HG03575 (cell line): ENCODE results near the gene SEC63.
"Not testable (repeated sequence)": the region's sequence is repeated elsewhere in the genome, so short reads cannot be mapped to it uniquely, and the experiment has no call there.

Experiments used
- ATAC-seq: cut with Tn5 transposase; IDR thresholded peaks from one replicate; pipeline ENCODE4 v1.9.1; 2021; ENCODE audit not compliant: unreplicated experiment, insufficient number of reproducible peaks, low FRiP score; ENCODE audit errors: extremely low read depth

Gene SEC63

DNA sequence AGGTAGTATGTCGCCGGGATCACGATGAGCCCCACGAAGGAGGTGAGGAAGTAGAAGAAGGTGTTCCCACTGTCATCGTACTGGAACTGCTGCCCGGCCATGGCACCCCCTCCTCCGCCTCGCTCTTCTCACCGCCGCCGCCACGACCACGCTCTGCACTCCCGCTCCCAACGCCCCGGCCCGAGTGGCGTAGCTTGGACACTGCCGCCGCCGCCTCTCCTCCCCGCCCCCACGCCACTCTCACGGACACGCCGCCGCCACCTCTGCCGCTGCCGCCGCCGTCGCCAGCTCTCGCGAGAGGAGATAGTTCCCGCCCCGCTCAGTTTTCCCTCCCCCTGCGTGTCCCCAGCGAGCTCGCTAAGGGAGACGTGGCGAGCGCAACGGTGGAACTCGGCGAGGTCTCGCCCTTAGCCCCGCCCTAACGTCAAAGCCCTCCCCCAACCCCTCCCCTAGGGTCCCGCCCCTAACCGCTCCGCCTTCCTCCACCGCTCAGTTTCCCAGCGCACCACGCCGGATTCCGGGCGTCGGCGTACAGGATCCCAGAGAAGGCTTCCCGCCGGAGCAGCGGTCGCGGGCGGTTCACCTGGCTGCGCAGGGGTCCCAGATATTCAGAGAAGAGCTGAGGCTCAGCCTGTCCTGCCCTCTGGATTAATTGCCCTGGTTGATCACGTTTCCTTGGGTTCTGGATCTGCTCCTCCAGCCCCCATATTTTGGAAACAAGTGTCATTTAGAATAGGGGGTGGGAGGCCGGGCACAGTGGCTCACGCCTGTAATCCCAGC is at the start of gene SEC63:
Gene SEC63, minus strand, starts transcription at position 300 of the 780 bp plus-strand sequence. Its CDS starts 199 bp downstream, at position 101.
- ATAC-seq = peak; percentile 41

GRCh38 chr6:108005961-108006360 is 48.0 kb upstream of the SEC63 start:
- ATAC-seq = no peak

DNA sequence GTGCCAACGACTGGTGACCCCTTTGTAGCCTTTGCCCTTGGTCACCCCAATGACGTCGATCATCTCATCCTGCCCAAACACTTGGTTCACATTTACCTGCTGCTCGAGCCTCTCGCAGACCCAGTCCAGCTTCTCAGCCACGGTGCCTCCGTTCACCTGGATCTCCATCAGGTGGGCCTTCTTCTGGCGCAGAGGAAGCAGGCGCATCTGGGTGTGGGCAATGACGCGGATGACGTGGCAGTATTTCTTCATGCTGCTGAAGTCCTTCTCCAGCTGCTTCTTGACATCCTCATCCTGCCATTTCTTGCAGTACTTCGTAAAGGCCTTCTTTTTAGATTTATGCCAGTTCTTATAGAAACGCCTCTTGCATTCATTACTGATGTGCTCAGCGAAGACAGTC is 46.9 kb upstream of the SEC63 start:
- ATAC-seq = no peak

DNA sequence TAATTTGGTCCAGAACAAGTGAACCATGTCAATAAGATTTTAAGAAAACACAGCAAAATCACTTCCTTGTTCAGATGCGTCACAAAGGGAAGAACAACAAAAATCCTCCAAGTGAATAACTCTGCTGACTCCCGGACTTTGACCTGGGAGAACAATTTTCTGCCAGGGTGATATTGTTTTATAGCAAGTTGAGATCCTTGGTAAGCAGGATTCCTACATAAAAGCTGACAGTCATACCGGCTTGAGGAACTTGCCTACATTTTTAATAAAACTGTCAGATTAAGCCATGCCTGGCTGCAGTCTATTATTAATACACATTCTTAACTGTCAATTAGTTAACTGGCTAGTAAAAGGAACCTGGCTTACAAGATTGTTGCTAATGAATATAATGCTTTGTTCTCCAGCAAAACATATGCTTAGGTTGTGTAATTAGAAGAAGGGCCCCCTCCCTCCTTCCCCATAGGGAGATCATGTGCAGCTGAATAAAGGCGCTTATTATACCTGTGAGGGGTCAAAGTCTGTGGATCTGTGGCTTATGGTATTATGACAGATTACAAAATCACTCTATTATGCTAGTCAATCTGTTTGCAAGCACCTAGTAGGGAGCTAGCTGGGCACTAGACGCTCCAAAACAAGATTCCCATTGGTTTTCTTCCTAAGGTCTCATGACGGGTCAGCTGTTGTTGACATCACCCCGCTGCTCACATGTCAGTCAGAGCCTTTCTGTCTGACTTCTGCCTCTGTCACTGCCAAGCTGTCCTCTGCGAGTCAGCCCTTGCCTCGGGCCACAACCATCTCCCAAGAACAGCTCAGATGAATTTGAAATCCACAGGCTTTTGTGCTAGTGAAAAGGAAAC is 44.6 kb upstream of the SEC63 start:
- ATAC-seq = no peak

DNA sequence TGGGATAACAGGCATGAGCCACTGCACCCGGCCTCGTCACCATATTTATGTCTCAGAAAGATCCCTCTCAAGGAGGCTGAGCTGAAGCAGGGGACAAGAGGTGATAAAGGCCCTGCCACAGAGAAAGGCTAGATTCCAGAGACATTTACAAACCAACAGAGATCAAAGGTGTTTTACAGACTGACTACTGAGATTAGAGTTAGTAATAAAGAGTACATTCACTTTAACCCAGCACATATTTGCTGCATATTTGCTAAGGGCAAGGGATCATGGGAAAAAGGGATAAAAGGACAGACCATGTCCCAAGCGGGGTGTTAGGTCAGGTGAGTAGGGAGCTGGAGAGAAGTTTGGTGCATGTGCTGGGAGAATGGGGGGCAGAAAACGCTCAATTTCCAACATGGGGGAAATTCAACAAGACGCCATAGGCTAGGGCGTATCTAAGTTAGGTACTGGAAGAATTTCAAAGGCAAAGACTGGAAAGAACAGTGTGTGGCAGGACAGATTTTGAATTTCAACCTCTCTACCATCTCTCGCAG is 43.8 kb upstream of the SEC63 start:
- ATAC-seq = no peak

DNA sequence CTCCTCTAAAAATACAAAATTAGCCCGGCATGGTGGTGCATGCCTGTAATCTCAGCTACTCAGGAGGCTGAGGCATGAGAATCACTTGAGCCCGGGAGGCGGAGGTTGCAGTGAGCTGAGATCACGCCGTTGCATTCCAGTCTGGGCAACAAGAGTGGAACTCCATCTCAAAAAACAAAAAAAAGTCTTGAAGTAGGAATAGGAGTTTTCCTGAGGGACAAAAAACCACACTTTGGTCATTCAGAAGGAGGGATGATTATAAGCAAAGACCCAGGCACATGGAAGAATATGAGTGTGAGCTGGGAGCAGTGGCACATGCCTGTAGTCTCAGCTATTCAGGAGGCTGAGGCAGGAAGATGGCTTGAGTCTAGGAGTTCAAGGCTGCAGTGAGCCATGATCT is 42.3 kb upstream of the SEC63 start:
- not testable (repeated sequence) for ATAC-seq

- ATAC-seq = no peak
These were observed 41.3 kb upstream of the SEC63 start for GRCh38 chr6:107999341-107999740.

DNA sequence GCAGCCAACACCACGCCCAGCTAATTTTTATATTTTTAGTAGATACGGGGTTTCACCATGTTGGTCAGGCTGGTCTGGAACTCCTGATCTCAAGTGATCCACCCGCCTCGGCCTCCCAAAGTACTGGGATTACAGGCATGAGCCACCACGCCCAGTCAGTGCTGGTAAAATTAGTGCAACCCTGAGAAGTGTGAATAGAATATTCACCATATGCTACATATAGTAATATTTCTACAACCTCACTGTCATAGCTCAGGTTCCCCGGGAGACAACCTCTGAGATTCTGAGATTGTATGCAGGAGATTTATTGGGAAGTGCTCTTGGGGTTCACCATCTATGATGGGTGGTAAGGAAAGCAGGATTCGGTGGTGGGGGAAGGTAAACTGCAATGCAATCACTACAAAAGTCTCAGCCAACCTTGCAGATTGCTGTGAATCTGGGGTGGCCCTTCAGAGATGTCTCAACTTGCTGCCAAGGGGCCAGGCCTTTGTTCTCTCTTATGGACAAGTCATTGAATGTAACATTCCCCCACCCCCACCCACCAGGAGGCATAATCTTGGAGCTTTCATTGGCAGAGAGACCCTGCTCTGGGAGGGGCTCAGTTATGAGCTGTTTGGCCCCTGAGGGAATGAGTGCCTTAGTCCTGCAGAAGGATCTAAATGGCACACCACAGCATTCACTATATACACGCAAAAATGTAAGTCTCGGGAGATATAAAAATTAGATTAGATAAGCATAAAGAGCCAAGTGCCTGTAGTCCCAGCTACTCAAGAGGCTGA is 34.0 kb upstream of the SEC63 start:
- no peak for ATAC-seq

GRCh38 chr6:107991061-107991460 is 33.1 kb upstream of the SEC63 start:
- no peak for ATAC-seq

DNA sequence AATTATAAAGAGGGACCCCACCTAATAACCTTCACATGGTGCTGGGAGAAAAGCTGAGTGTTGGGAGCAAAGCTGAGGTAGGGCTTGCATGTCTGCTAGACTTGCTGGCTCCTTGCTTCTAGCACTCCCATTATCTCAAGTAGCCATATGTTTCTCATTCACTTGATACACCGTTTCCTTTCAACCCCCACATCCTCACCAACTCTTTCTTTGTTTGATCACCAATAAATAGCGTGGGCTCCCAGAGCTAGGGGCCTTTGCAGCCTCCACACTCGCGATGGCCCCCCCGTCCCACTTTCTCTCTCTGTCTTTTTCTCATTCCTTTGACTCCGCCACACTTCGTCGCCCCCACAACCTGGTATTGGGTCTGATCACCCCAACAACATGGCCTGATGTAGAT is 32.6 kb upstream of the SEC63 start:
- not testable (repeated sequence) for ATAC-seq

- no peak for ATAC-seq
These were observed 31.4 kb upstream of the SEC63 start for GRCh38 chr6:107989166-107990094.

- ATAC-seq = no peak
These were observed 30.6 kb upstream of the SEC63 start for GRCh38 chr6:107988570-107988969.

GRCh38 chr6:107987805-107988204 is 29.8 kb upstream of the SEC63 start:
- ATAC-seq = no peak

DNA sequence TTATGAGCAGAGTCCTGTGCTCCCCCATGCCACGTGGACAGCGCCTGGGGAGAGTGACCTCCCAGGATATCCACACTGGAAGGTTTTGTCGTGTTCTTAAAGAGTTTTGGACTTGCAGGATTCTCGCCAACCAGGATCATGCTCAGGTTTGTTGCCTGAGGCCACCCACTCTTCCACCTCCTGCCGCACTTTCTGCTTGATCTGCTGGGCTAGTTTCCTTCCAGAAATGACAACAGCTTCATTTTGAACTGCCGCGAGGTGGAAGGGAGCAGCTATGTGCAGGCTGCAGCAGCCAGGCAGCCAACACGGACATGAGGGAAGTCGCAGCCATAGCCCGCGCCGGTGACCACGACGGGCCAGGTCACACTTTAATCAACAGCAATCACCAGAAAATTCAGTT is 27.7 kb upstream of the SEC63 start:
- ATAC-seq = no peak

GRCh38 chr6:107983811-107984210 is 25.8 kb upstream of the SEC63 start:
- no peak for ATAC-seq

GRCh38 chr6:107982486-107982885 is 24.5 kb upstream of the SEC63 start:
- ATAC-seq = no peak

- ATAC-seq = no peak
These were observed 23.7 kb upstream of the SEC63 start for GRCh38 chr6:107981695-107982094.

GRCh38 chr6:107977283-107977682 is 19.3 kb upstream of the SEC63 start:
- no peak for ATAC-seq
